B cell (primary cell): ENCODE measurements around the gene GALNT7.

Experiments
- CTCF ChIP-seq: fragments of 200-600 bp; IDR thresholded peaks from one replicate; pipeline ENCODE4 v1.8.0; 2022; ENCODE audit warnings: antibody characterized with exemption, mild to moderate bottlenecking
- EZH2 ChIP-seq: IDR thresholded peaks from 2 replicates; pipeline ENCODE4 v1.6.1; 2012; ENCODE audit warnings: borderline replicate concordance, low read depth, mild to moderate bottlenecking, moderate library complexity, low read length; ENCODE audit not compliant: insufficient read depth, poor library complexity, severe bottlenecking

GRCh38 chr4:173139561-173139960 is 29.1 kb upstream of the GALNT7 start:
- TF ChIP-seq CTCF: no peak
- TF ChIP-seq EZH2: no peak
